Activated CD4-positive, alpha-beta T cell treated with anti-CD3 and anti-CD28 coated beads for 48 hours (primary cell): Measurements from ENCODE around the gene THBS2.
"Not testable (repeated sequence)": the region's sequence is repeated elsewhere in the genome, so short reads cannot be mapped to it uniquely, and the experiment has no call there.

Experiments used
- DNase-seq: peaks from one replicate; pipeline ENCODE4 v3.0.0-alpha.2; 2020

Gene THBS2

GRCh38 chr6:169271158-169271876 is 17.7 kb upstream of the THBS2 start:
- DNase-seq = no peak

- not testable (repeated sequence) for DNase-seq
These were observed 16.4 kb upstream of the THBS2 start for GRCh38 chr6:169270077-169270380.

GRCh38 chr6:169269180-169270076 is 15.8 kb upstream of the THBS2 start:
- DNase-seq = no peak

GRCh38 chr6:169268276-169268675 is 14.6 kb upstream of the THBS2 start:
- DNase-seq = no peak

- DNase-seq = no peak
These were observed 13.3 kb upstream of the THBS2 start for GRCh38 chr6:169266746-169267591.

GRCh38 chr6:169266261-169266660 is 12.6 kb upstream of the THBS2 start:
- DNase-seq = no peak

GRCh38 chr6:169265486-169266131 is 12.0 kb upstream of the THBS2 start:
- DNase-seq = no peak

- no peak for DNase-seq
These were observed 10.4 kb upstream of the THBS2 start for GRCh38 chr6:169263836-169264608.

- no peak for DNase-seq
These were observed 9.7 kb upstream of the THBS2 start for GRCh38 chr6:169263374-169263773.

GRCh38 chr6:169262602-169263001 is 9.0 kb upstream of the THBS2 start:
- not testable (repeated sequence) for DNase-seq

GRCh38 chr6:169256518-169256917 is 2.9 kb upstream of the THBS2 start:
- no peak for DNase-seq

- DNase-seq = no peak
These were observed 2.4 kb upstream of the THBS2 start for GRCh38 chr6:169256061-169256460.

- DNase-seq = no peak
These were observed 2.0 kb upstream of the THBS2 start for GRCh38 chr6:169255643-169256042.

GRCh38 chr6:169254456-169255316 is 1.0 kb upstream of the THBS2 start:
- no peak for DNase-seq

- DNase-seq = no peak
These were observed 999 bp downstream of the THBS2 start for GRCh38 chr6:169252505-169253189.

- no peak for DNase-seq
These were observed 1.7 kb downstream of the THBS2 start for GRCh38 chr6:169251822-169252504.

- DNase-seq = no peak
These were observed 2.3 kb downstream of the THBS2 start for GRCh38 chr6:169251371-169251802.

GRCh38 chr6:169250660-169251059 is 3.0 kb downstream of the THBS2 start:
- DNase-seq = no peak

- no peak for DNase-seq
These were observed 4.6 kb downstream of the THBS2 start for GRCh38 chr6:169249057-169249456.

- DNase-seq = no peak
These were observed 5.1 kb downstream of the THBS2 start for GRCh38 chr6:169248521-169248971.
